ENCODE results near the gene ATAD2B.
"Not testable (repeated sequence)": the region's sequence is repeated elsewhere in the genome, so short reads cannot be mapped to it uniquely, and the experiment has no call there.

Gene ATAD2B

GRCh38 chr2:23782646-23783045, 144.3 kb downstream of the ATAD2B start:
- Histone ChIP-seq H3K36me3 (ENCODE audit: insufficient read depth, low read length) (peaks cover 33% of the 10 kb centered on the region; the same call in 1 of the 2 replicates), H4K20me1 (ENCODE audit: insufficient read depth, low read length) (no peaks in the 10 kb centered on the region), H3K27me3 (ENCODE audit: insufficient read depth, low read length) (no peaks in the 10 kb centered on the region), H3K4me1 (ENCODE audit: insufficient read depth, low read length, severe bottlenecking) (no peaks in the 10 kb centered on the region), H3F3A (ENCODE audit: insufficient read depth, low read length) (no peaks in the 10 kb centered on the region), H3K4me3 (ENCODE audit: low read depth, low read length, poor library complexity, severe bottlenecking) (no peak overlapping the region), H3K4me2 (ENCODE audit: low read length) (no peak overlapping the region), H2AFZ (ENCODE audit: low read length) (no peak overlapping the region), H3K9me2 (ENCODE audit: low read depth, low read length) (no peaks in the 10 kb centered on the region), H3K27ac (ENCODE audit: low read depth, low read length, poor library complexity, severe bottlenecking) (no peak overlapping the region), H3K79me2 (ENCODE audit: insufficient read depth, low read length) (no peaks in the 10 kb centered on the region), H3K9me3 (ENCODE audit: low read length) (no peaks in the 10 kb centered on the region), H3K9ac (ENCODE audit: low read length) (no peak overlapping the region)
- TF ChIP-seq CTCF (IDR thresholded peaks at IDR 0.05; ENCODE audit: low read length) (no peak), EZH2 (IDR thresholded peaks at IDR 0.05; ENCODE audit: borderline replicate concordance, low read length) (no peak)

GRCh38 chr2:23782126-23782525, 144.8 kb downstream of the ATAD2B start:
- H3K9ac ChIP-seq (ENCODE audit: low read length): no peak overlapping the region
- no peaks in the 10 kb centered on the region for H3K4me1 ChIP-seq (ENCODE audit: insufficient read depth, low read length, severe bottlenecking)
- no peak overlapping the region for H3K4me2 ChIP-seq (ENCODE audit: low read length)
- H2AFZ ChIP-seq (ENCODE audit: low read length): no peak overlapping the region
- no peaks in the 10 kb centered on the region for H4K20me1 ChIP-seq (ENCODE audit: insufficient read depth, low read length)
- H3K9me2 ChIP-seq (ENCODE audit: low read depth, low read length): no peaks in the 10 kb centered on the region
- H3K27me3 ChIP-seq (ENCODE audit: insufficient read depth, low read length): no peaks in the 10 kb centered on the region
- H3F3A ChIP-seq (ENCODE audit: insufficient read depth, low read length): no peaks in the 10 kb centered on the region
- H3K27ac ChIP-seq (ENCODE audit: low read depth, low read length, poor library complexity, severe bottlenecking): no peak overlapping the region
- H3K36me3 ChIP-seq (ENCODE audit: insufficient read depth, low read length): peaks cover 35% of the 10 kb centered on the region; the same call in 1 of the 2 replicates
- H3K9me3 ChIP-seq (ENCODE audit: low read length): no peaks in the 10 kb centered on the region
- no peak for TF ChIP-seq EZH2 (IDR thresholded peaks at IDR 0.05; ENCODE audit: borderline replicate concordance, low read length)
- TF ChIP-seq CTCF (IDR thresholded peaks at IDR 0.05; ENCODE audit: low read length): no peak
- no peak overlapping the region for H3K4me3 ChIP-seq (ENCODE audit: low read depth, low read length, poor library complexity, severe bottlenecking)
- no peaks in the 10 kb centered on the region for H3K79me2 ChIP-seq (ENCODE audit: insufficient read depth, low read length)

- peaks cover 30% of the 10 kb centered on the region for H3K36me3 ChIP-seq (ENCODE audit: insufficient read depth, low read length)
- not testable (repeated sequence) for H3K9me2 ChIP-seq (ENCODE audit: low read depth, low read length)
These were observed 146.5 kb downstream of the ATAD2B start for GRCh38 chr2:23780465-23780864.

GRCh38 chr2:23777826-23778225, 149.1 kb downstream of the ATAD2B start:
- H3K27me3 ChIP-seq (ENCODE audit: insufficient read depth, low read length): no peaks in the 10 kb centered on the region
- TF ChIP-seq EZH2 (IDR thresholded peaks at IDR 0.05; ENCODE audit: borderline replicate concordance, low read length): no peak
- TF ChIP-seq CTCF (IDR thresholded peaks at IDR 0.05; ENCODE audit: low read length): no peak
- H3K4me2 ChIP-seq (ENCODE audit: low read length): no peak overlapping the region
- H3K4me1 ChIP-seq (ENCODE audit: insufficient read depth, low read length, severe bottlenecking): peaks cover 7% of the 10 kb centered on the region
- no peak overlapping the region for H3K27ac ChIP-seq (ENCODE audit: low read depth, low read length, poor library complexity, severe bottlenecking)
- no peak overlapping the region for H2AFZ ChIP-seq (ENCODE audit: low read length)
- H3K9me3 ChIP-seq (ENCODE audit: low read length): no peaks in the 10 kb centered on the region
- H4K20me1 ChIP-seq (ENCODE audit: insufficient read depth, low read length): no peaks in the 10 kb centered on the region
- no peaks in the 10 kb centered on the region for H3K9me2 ChIP-seq (ENCODE audit: low read depth, low read length)
- H3K4me3 ChIP-seq (ENCODE audit: low read depth, low read length, poor library complexity, severe bottlenecking): no peak overlapping the region
- no peak overlapping the region for H3K9ac ChIP-seq (ENCODE audit: low read length)
- H3K79me2 ChIP-seq (ENCODE audit: insufficient read depth, low read length): no peaks in the 10 kb centered on the region
- peaks cover 37% of the 10 kb centered on the region for H3K36me3 ChIP-seq (ENCODE audit: insufficient read depth, low read length)
- no peaks in the 10 kb centered on the region for H3F3A ChIP-seq (ENCODE audit: insufficient read depth, low read length)

More at GRCh38 chr2:23780465-23780864, 146.5 kb downstream of the ATAD2B start:
- H3K4me2 ChIP-seq (ENCODE audit: low read length); H3K9ac ChIP-seq (ENCODE audit: low read length); H3K79me2 ChIP-seq (ENCODE audit: insufficient read depth, low read length); H3K27ac ChIP-seq (ENCODE audit: low read depth, low read length, poor library complexity, severe bottlenecking); H3F3A ChIP-seq (ENCODE audit: insufficient read depth, low read length); H4K20me1 ChIP-seq (ENCODE audit: insufficient read depth, low read length); H3K9me3 ChIP-seq (ENCODE audit: low read length); H3K27me3 ChIP-seq (ENCODE audit: insufficient read depth, low read length); H3K4me1 ChIP-seq (ENCODE audit: insufficient read depth, low read length, severe bottlenecking); H2AFZ ChIP-seq (ENCODE audit: low read length); H3K4me3 ChIP-seq (ENCODE audit: low read depth, low read length, poor library complexity, severe bottlenecking): not testable (repeated sequence)

All from OCI-LY1 (cell line).